ENCODE data around the gene UBAP1. TPM values are rescaled to one million over a fixed set of nuclear protein-coding genes. Genes with fewer than 3 reads are reported as not detected.
"Not testable (repeated sequence)": the region's sequence is repeated elsewhere in the genome, so short reads cannot be mapped to it uniquely, and the experiment has no call there.

UBAP1 gene
- total RNA-seq, 1 donor from 2014 or later = 37.6 TPM

- intact Hi-C loops (cut with micrococcal nuclease) = no loop called here
- Histone ChIP-seq H3K36me3 (peaks cover 40% of the 10 kb centered on the region), H3K4me3 (no peak overlapping the region), H3K4me1 (peaks cover 61% of the 10 kb centered on the region), H3K27ac (replicated peaks) (peak overlapping the region; percentile 28), H3K27me3 (ENCODE audit: low read depth) (no peaks in the 10 kb centered on the region), H3K9me3 (replicated peaks) (no peaks in the 10 kb centered on the region)
- no peak for TF ChIP-seq CTCF (IDR thresholded peaks at IDR 0.05; ENCODE audit: borderline replicate concordance)
- DNase-seq = no peak
Observed at GRCh38 chr9:34246453-34246852, 67.6 kb downstream of the UBAP1 start.

- Histone ChIP-seq H3K36me3 (peaks cover 34% of the 10 kb centered on the region), H3K4me1 (peaks cover 62% of the 10 kb centered on the region), H3K27ac (replicated peaks) (peak overlapping the region; percentile 45)
- DNase-seq; intact Hi-C loops (cut with micrococcal nuclease); H3K9me3 ChIP-seq (replicated peaks); H3K4me3 ChIP-seq; H3K27me3 ChIP-seq (ENCODE audit: low read depth): not testable (repeated sequence)
Observed at GRCh38 chr9:34247782-34248181, 68.9 kb downstream of the UBAP1 start.

GRCh38 chr9:34249274-34249673, 70.4 kb downstream of the UBAP1 start:
- Histone ChIP-seq H3K36me3 (peaks cover 33% of the 10 kb centered on the region), H3K27me3 (ENCODE audit: low read depth) (no peaks in the 10 kb centered on the region), H3K4me1 (peaks cover 65% of the 10 kb centered on the region), H3K9me3 (replicated peaks) (no peaks in the 10 kb centered on the region), H3K4me3 (no peak overlapping the region), H3K27ac (replicated peaks) (no peak overlapping the region)
- no peak for DNase-seq
- TF ChIP-seq CTCF (IDR thresholded peaks at IDR 0.05; ENCODE audit: borderline replicate concordance) = no peak
- intact Hi-C loops (cut with micrococcal nuclease) = no loop called here

DNA sequence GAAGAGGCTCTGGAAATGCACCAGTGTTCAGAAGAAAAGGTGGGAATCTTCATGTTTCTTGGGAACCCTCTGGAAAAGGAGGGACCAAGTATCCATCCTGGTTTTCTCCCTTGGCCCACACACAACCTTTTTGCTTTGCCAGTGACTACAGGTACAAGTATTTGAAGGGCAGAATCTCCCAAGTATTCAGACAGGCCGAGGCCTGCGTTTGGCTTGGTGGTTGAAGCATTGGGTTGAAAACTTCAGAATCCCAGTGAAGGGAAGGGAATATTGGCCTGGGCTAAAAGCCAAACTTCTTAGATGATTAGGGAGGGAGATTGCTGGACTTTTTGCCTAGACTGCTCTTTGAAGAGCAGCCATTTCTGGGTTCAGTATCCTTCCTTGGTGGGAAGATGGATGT, 71.9 kb downstream of the UBAP1 start:
- H3K27me3 ChIP-seq (ENCODE audit: low read depth) = no peaks in the 10 kb centered on the region
- H3K9me3 ChIP-seq (replicated peaks) = no peaks in the 10 kb centered on the region
- H3K4me1 ChIP-seq = peaks cover 79% of the 10 kb centered on the region
- peaks cover 33% of the 10 kb centered on the region for H3K36me3 ChIP-seq
- H3K27ac ChIP-seq (replicated peaks) = peak overlapping the region; percentile 87
- no peak for TF ChIP-seq CTCF (IDR thresholded peaks at IDR 0.05; ENCODE audit: borderline replicate concordance)
- DNase-seq = no peak
- no peak overlapping the region for H3K4me3 ChIP-seq
- intact Hi-C loops (cut with micrococcal nuclease) = loop anchor here (10.0 kb wide), 1 partner anchor 126 kb away; the partner anchor contains the start of gene DCAF12

- intact Hi-C loops (cut with micrococcal nuclease) = loop anchor here (10.0 kb wide), 1 partner anchor 127 kb away; the partner anchor contains the start of gene DCAF12
- no peak overlapping the region for H3K4me3 ChIP-seq
- no peak for TF ChIP-seq CTCF (IDR thresholded peaks at IDR 0.05; ENCODE audit: borderline replicate concordance)
- peak overlapping the region; percentile 87 for H3K27ac ChIP-seq (replicated peaks)
- H3K4me1 ChIP-seq = peaks cover 82% of the 10 kb centered on the region
- H3K27me3 ChIP-seq (ENCODE audit: low read depth) = no peaks in the 10 kb centered on the region
- H3K36me3 ChIP-seq = peaks cover 25% of the 10 kb centered on the region
- DNase-seq = no peak
- H3K9me3 ChIP-seq (replicated peaks) = no peaks in the 10 kb centered on the region
Observed at GRCh38 chr9:34252016-34252415, 73.2 kb downstream of the UBAP1 start.

DNA sequence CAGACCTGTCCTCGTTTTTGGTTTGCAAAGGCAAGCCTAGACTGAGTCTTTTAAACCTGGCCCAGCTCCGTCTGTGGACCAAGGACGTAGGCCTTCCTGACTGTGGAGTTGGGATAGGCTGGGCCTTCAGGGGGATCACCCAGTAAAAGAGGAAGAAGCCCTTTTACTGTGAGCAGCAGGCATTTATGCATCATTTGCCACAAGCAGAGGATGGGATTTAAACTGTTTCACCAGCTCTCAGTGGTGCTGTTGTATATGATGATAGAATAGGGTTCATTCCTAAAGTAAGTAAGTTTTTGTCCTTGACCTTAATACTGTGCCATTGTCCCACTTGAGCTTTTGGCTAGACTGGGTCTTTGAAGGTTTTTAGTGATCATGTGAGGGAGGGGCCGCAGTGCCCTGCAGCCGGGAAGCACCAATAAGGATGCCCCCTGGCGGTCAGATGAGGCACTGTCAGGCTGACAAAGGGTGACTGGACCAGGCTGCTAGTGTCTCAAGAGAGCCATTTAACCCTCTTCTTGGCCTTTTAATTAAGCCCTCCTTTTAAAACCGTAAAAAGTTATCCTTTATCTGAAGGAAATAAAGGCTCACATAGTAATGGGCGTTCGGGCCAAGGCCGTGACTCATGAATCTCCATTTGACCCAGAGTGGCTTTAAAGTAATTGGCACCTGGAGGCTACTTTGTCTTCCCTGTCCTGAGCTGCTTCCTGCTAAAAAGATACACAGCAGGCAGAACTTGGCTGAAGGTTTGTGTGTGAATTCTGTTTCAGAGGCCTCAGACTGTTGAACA, 74.0 kb downstream of the UBAP1 start:
- Histone ChIP-seq H3K9me3 (replicated peaks) (no peaks in the 10 kb centered on the region), H3K27ac (replicated peaks) (peak overlapping the region; percentile 87), H3K36me3 (peaks cover 25% of the 10 kb centered on the region), H3K4me3 (peak overlapping the region; percentile 10), H3K4me1 (peaks cover 84% of the 10 kb centered on the region), H3K27me3 (ENCODE audit: low read depth) (no peaks in the 10 kb centered on the region)
- DNase-seq = peak; percentile 61
- intact Hi-C loops (cut with micrococcal nuclease) = loop anchor here (10.0 kb wide), 1 partner anchor 128 kb away; the partner anchor contains the start of gene DCAF12
- TF ChIP-seq CTCF (IDR thresholded peaks at IDR 0.05; ENCODE audit: borderline replicate concordance) = peak; percentile 88

Measured in left ventricle myocardium inferior (tissue), 1 donor.